SU-DHL-6 (cell line): ENCODE results near the gene SOCS3.

Experiments
- CTCF ChIP-seq: fragments of 200-600 bp; sonication (generic); IDR thresholded peaks from one replicate; pipeline ENCODE4 v1.5.1; 2017; ENCODE audit warnings: antibody characterized with exemption, mild to moderate bottlenecking, low read length, moderate library complexity; ENCODE audit not compliant: insufficient read depth, poor library complexity, severe bottlenecking
- EZH2phosphoT487 ChIP-seq: fragments of 200-600 bp; sonication (generic), shearing (Covaris generic); conservative IDR thresholded peaks from 2 replicates; pipeline ENCODE4 v1.6.1; 2018; ENCODE audit warnings: mild to moderate bottlenecking, antibody characterized with exemption, low read length, moderate library complexity, mixed read lengths

- no peak for TF ChIP-seq CTCF
- no peak for TF ChIP-seq EZH2phosphoT487
Observed at GRCh38 chr17:78327880-78328279, 32.0 kb downstream of the SOCS3 start.
